ENCODE data around the gene ZMYND8. TPM values are rescaled to one million over a fixed set of nuclear protein-coding genes. Genes with fewer than 3 reads are reported as not detected.
"Not testable (repeated sequence)": the region's sequence is repeated elsewhere in the genome, so short reads cannot be mapped to it uniquely, and the experiment has no call there.

ZMYND8 gene
- total RNA-seq, 2 donors from 2014 or later = 42.7 to 50.3 TPM

DNA sequence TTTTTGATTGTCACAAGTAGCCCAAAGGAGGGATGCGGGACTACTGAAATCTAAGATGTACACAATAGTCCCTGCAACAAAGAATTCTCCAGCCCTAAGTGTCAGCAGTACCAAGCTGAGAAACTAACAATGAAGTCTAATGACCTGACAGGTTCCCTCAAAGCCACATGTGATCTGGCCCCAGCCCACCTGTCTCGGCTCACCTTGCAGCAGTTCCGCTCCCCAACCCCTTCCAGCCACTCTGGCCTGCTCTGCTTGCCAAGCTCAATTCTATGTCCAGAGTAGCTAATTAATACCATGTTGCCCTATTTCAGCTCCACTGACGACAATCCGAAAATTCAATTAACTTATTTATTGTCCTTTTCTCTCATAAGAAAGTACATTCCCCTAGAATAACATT, 72.1 kb downstream of the ZMYND8 start:
- H3K27ac Mint-ChIP-seq = peak overlapping the region; percentile 79
- ATAC-seq (no peak), DNase-seq (no peak)
- H3K27me3 Mint-ChIP-seq = no peaks in the 10 kb centered on the region
- H3K36me3 Mint-ChIP-seq (ENCODE audit: low read depth) = peaks cover 11% of the 10 kb centered on the region
- H3K4me3 Mint-ChIP-seq = no peak overlapping the region
- H3K9me3 ChIP-seq (ENCODE audit: control insufficient read depth, low read length, poor library complexity, severe bottlenecking) = no peaks in the 10 kb centered on the region
- H3K4me1 Mint-ChIP-seq = peaks cover 4% of the 10 kb centered on the region

DNA sequence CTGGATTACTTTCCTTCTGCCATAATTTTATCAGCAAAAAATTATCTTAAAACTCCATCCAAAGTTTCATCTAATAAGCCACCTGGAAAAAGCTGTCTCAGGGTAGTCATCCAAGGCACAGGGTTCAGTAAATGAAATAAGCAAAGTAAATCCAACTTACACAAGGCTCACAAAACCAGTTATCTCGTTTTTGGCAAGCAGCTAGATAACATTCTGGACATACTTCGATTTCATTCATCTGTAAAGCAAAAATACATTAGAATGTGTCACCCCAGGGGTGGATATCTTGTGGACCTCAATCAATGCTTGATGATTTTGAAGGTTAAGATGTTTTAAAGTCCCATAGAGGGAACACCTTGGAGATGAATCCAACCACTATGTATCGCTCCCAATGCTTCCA, 73.1 kb downstream of the ZMYND8 start:
- no peak overlapping the region for H3K4me3 Mint-ChIP-seq
- no peaks in the 10 kb centered on the region for H3K9me3 ChIP-seq (ENCODE audit: control insufficient read depth, low read length, poor library complexity, severe bottlenecking)
- peaks cover 11% of the 10 kb centered on the region for H3K36me3 Mint-ChIP-seq (ENCODE audit: low read depth)
- H3K27me3 Mint-ChIP-seq = no peaks in the 10 kb centered on the region
- peaks cover 4% of the 10 kb centered on the region for H3K4me1 Mint-ChIP-seq
- DNase-seq = no peak
- no peak for ATAC-seq
- H3K27ac Mint-ChIP-seq = no peak overlapping the region

DNA sequence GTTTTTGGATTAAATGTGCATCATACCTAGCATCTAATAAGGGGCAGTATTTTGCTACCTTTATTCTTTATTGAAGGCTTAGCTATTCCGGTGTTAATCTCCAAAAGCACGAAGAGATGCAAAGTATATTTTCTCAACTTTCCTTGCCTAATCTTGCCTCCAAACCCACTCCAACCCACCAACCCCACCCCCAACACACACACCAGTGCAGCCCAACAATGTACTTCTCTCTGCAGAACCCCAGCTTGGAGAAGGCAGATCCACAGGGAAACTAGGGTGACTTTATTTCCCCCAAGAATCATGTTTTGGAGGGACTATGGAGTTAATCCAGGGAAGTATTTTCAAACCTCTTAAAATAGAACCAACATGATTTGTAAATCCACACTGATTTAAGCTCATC, 73.6 kb downstream of the ZMYND8 start:
- no peak overlapping the region for H3K4me3 Mint-ChIP-seq
- H3K36me3 Mint-ChIP-seq (ENCODE audit: low read depth) = peaks cover 11% of the 10 kb centered on the region
- no peaks in the 10 kb centered on the region for H3K27me3 Mint-ChIP-seq
- DNase-seq (no peak), ATAC-seq (no peak)
- peaks cover 4% of the 10 kb centered on the region for H3K4me1 Mint-ChIP-seq
- H3K27ac Mint-ChIP-seq = no peak overlapping the region
- no peaks in the 10 kb centered on the region for H3K9me3 ChIP-seq (ENCODE audit: control insufficient read depth, low read length, poor library complexity, severe bottlenecking)

DNA sequence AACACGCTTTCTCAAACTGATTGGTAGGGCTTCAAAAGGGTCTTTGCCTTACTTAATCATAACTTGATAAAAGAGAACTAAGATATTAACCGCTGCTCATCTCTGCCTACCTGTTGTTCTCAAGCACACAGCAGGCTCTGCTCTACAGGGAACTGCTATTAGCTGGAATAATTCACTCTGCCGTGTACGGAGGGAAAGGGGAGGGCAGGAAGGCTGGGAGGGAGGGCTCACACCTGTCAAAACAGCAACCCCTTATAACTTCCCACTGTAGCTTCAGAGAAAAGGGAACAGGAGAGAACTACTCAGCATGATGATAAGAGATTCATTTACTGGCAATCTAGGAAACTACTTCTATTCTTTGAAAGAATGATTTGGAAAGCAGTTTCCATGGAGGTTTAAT, 75.1 kb downstream of the ZMYND8 start:
- H3K36me3 Mint-ChIP-seq (ENCODE audit: low read depth) = peaks cover 13% of the 10 kb centered on the region
- ATAC-seq (no peak), DNase-seq (no peak)
- peak overlapping the region; percentile 47 for H3K27ac Mint-ChIP-seq
- H3K4me1 Mint-ChIP-seq = peaks cover 4% of the 10 kb centered on the region
- H3K4me3 Mint-ChIP-seq = no peak overlapping the region
- no peaks in the 10 kb centered on the region for H3K27me3 Mint-ChIP-seq
- H3K9me3 ChIP-seq (ENCODE audit: control insufficient read depth, low read length, poor library complexity, severe bottlenecking) = no peaks in the 10 kb centered on the region

DNA sequence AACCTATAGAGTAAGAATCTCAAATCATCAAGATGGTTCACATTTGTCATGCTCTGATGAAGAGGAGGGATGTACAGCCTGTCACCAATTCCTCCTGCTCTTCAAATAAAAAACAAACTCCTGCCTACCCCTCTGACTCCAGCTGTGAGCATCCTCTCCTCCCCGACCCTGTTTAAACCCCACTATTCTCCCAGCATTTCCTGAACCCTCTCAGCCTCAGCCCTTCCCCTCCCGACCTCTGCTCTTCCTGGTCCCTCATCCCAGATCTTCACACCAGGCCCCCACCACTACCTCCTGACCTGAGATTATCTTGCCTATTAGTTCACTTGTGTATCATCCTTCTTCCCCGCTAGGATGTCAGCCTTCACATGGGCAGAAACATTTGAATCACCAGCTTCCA, 75.8 kb downstream of the ZMYND8 start:
- no peak for DNase-seq
- Mint-ChIP-seq H3K27me3 (no peaks in the 10 kb centered on the region), H3K36me3 (ENCODE audit: low read depth) (peaks cover 13% of the 10 kb centered on the region), H3K4me1 (peaks cover 4% of the 10 kb centered on the region), H3K27ac (peak overlapping the region; percentile 47), H3K4me3 (no peak overlapping the region)
- H3K9me3 ChIP-seq (ENCODE audit: control insufficient read depth, low read length, poor library complexity, severe bottlenecking) = no peaks in the 10 kb centered on the region
- no peak for ATAC-seq

DNA sequence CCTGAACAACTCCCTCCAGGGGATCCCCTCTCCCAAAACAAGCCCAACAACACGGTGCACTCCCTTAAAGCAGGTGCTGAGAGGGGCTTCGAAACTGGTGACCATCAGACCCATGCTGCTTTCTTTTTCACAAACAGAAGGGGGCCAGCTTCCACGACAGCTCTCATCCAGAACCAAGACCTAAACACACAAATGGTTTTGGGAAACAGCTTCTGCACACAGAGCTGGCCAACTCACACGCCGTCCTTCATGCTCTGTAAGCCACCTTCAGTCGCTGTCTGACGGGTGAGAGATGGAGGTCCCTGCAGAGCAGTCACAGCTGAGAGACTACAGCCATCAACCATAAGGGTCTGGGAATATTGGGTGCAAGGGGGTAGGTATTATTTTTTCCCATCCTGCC, 76.3 kb downstream of the ZMYND8 start:
- Mint-ChIP-seq H3K36me3 (ENCODE audit: low read depth) (peaks cover 13% of the 10 kb centered on the region), H3K4me3 (no peak overlapping the region), H3K27ac (peak overlapping the region; percentile 47), H3K27me3 (no peaks in the 10 kb centered on the region), H3K4me1 (peaks cover 4% of the 10 kb centered on the region)
- no peak for ATAC-seq
- DNase-seq = no peak
- H3K9me3 ChIP-seq (ENCODE audit: control insufficient read depth, low read length, poor library complexity, severe bottlenecking) = no peaks in the 10 kb centered on the region

DNA sequence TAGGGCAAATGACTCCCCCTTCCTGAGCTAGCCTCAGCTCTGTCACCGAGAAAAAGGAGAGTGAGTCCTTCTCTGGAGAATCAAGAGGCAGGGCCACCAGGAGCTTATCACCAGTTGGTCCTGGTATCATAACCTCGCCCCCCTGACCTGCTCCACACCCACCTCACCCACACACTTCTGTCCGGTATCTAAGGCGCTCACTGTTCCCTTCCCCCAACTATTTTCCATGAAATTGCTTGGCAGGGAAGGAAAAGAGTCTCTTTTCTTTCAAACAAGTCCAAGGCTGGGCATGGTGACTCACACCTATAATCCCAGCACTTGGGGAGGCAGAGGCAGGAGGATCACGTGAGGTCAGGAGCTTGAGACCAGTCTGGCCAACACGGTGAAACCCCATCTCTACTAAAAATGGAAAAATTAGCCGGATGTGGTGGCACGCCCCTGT, 77.6 kb downstream of the ZMYND8 start:
- Mint-ChIP-seq H3K27ac (no peak overlapping the region), H3K36me3 (ENCODE audit: low read depth) (peaks cover 13% of the 10 kb centered on the region)
- ATAC-seq = no peak

DNA sequence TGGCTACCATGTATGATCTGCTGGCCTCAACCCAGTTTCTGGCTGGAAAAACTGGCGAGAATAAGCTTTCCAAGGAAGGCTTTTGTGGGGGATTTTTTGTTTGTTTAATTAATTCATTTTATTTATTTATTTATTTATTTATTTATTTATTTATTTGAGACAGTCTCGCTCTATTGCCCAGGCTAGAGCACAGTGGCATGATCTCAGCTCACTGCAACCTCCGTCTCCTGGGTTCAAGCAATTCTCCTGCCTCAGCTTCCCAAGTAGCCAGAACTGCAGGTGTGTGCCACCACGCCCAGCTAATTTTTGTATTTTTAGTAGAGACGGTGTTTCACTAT, 79.0 kb downstream of the ZMYND8 start:
- DNase-seq; H3K27me3 Mint-ChIP-seq; H3K27ac Mint-ChIP-seq; H3K9me3 ChIP-seq (ENCODE audit: control insufficient read depth, low read length, poor library complexity, severe bottlenecking); ATAC-seq; H3K4me3 Mint-ChIP-seq: not testable (repeated sequence)
- H3K36me3 Mint-ChIP-seq (ENCODE audit: low read depth) = peaks cover 11% of the 10 kb centered on the region
- H3K4me1 Mint-ChIP-seq = peaks cover 12% of the 10 kb centered on the region

More for the DNA sequence above, 77.6 kb downstream of the ZMYND8 start:
- Mint-ChIP-seq H3K27me3 (no peaks in the 10 kb centered on the region), H3K4me1 (peaks cover 10% of the 10 kb centered on the region), H3K4me3 (no peak overlapping the region)
- DNase-seq = no peak
- no peaks in the 10 kb centered on the region for H3K9me3 ChIP-seq (ENCODE audit: control insufficient read depth, low read length, poor library complexity, severe bottlenecking)

DNA sequence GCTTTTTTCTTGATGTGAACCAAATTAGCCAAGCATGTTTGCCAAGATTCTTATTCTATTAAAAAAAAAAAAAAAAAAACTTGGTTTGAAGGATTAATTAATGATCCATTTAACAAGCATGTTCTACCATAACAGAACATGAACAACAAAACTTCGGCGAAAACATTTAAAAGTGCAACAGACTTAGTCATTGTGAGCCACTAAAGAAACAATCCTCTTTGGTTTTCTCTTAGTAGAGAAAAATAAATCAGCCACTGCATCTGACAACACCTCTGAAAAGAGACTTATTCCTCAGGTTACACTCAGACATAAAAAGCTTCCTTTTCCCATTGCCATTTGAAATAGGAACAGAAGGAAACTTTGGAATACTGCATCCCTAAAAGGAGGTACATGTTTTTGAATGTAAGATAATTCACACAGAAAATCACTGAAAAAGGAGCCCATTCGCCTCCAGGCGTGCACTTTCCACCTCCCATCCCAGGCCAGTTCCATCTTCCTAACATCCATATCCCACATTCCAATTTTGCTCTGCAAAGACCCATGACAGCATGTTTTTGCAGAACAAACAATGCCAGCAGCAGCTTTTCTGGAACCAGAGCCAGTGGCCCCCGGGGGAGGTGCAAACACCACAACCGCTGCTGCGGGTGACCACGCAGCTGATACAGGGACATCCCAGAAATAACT, 79.5 kb downstream of the ZMYND8 start:
- no peaks in the 10 kb centered on the region for H3K27me3 Mint-ChIP-seq
- peaks cover 12% of the 10 kb centered on the region for H3K4me1 Mint-ChIP-seq
- H3K27ac Mint-ChIP-seq = no peak overlapping the region
- H3K4me3 Mint-ChIP-seq = no peak overlapping the region
- no peaks in the 10 kb centered on the region for H3K9me3 ChIP-seq (ENCODE audit: control insufficient read depth, low read length, poor library complexity, severe bottlenecking)
- no peak for ATAC-seq
- H3K36me3 Mint-ChIP-seq (ENCODE audit: low read depth) = peaks cover 11% of the 10 kb centered on the region
- no peak for DNase-seq

DNA sequence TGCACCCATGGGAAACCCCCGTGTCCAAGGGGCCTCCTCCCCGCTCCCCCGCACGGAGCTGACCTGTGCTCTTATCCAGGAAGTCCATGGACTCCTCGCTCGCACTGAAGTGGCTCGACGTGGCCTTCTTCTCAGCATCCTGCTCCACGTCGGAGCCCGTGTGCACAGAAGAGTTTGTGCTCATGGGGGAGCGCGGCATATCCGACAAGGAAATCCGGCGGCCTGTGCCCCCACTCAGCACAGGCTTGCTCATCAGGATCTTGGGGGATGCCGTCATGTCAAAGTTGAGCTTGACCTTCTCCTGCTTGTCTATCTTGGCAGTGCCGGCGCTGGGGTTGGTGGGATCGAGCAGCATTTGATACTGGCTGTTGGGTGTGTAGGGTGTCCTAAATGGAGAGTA, 80.2 kb downstream of the ZMYND8 start:
- DNase-seq (no peak), ATAC-seq (no peak)
- H3K27ac Mint-ChIP-seq = no peak overlapping the region
- H3K9me3 ChIP-seq (ENCODE audit: control insufficient read depth, low read length, poor library complexity, severe bottlenecking) = no peaks in the 10 kb centered on the region
- H3K36me3 Mint-ChIP-seq (ENCODE audit: low read depth) = peaks cover 6% of the 10 kb centered on the region
- no peak overlapping the region for H3K4me3 Mint-ChIP-seq
- no peaks in the 10 kb centered on the region for H3K27me3 Mint-ChIP-seq
- H3K4me1 Mint-ChIP-seq = peaks cover 12% of the 10 kb centered on the region

DNA sequence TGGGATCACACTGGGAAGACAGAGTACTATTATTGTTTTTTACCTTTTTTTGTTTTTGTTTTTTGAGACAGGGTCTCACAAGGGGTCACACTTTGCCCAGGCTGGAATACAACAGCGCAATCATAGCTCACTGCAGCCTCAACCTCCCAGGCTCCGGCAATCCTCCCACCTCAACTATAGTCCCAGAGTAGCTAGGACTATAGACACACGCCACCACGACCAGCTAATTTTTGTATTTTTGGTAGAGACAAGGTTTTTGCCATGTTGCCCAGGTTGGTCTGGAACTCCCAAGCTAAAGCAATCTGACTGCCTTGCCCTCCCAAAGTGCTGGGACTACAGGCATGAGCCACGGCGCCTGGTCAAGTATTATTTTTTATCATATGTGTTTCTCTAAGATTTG, 81.0 kb downstream of the ZMYND8 start:
- Mint-ChIP-seq H3K27me3 (no peaks in the 10 kb centered on the region), H3K4me1 (peaks cover 10% of the 10 kb centered on the region), H3K27ac (no peak overlapping the region), H3K4me3 (no peak overlapping the region), H3K36me3 (ENCODE audit: low read depth) (peaks cover 2% of the 10 kb centered on the region)
- DNase-seq (no peak), ATAC-seq (no peak)
- H3K9me3 ChIP-seq (ENCODE audit: control insufficient read depth, low read length, poor library complexity, severe bottlenecking) = no peaks in the 10 kb centered on the region

DNA sequence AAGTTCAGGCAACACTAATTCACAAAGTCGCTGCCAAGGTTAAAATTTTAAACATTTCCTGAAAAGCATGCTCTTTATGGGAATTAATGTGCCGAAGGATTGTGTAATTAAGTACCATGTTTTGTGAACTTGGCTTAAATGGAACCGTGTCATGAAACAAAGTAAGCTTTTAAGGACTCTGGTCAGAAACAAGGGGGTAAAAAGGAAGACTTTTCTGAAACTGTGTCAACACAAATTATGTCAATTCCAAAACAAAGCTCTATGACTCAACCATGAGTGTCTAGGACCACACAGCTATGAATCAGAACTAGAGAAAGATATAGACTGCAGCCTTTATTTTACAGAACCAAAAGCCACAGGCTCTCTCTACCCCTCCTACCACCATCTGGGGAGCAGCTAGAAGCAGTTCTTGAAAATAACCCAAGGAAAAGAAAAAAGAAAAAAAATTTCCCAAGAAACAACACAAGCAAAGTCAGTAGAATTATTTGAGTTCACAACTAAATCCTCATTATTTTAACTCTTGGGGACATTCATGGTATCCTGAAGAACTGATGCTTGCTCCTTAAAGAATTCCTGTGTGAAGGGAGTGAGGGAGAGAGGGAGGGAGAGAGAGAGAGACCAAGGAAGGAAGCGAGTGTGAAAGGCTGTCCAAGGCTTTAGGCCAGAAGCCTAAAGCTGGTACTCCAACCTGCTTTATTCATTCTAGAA, 81.9 kb downstream of the ZMYND8 start:
- H3K4me1 Mint-ChIP-seq = peaks cover 12% of the 10 kb centered on the region
- H3K36me3 Mint-ChIP-seq (ENCODE audit: low read depth) = peaks cover 2% of the 10 kb centered on the region
- H3K4me3 Mint-ChIP-seq = no peak overlapping the region
- peak overlapping the region; percentile 84 for H3K27ac Mint-ChIP-seq
- ATAC-seq = peak; percentile 65
- DNase-seq = no peak
- H3K27me3 Mint-ChIP-seq = no peaks in the 10 kb centered on the region
- H3K9me3 ChIP-seq (ENCODE audit: control insufficient read depth, low read length, poor library complexity, severe bottlenecking) = no peaks in the 10 kb centered on the region

DNA sequence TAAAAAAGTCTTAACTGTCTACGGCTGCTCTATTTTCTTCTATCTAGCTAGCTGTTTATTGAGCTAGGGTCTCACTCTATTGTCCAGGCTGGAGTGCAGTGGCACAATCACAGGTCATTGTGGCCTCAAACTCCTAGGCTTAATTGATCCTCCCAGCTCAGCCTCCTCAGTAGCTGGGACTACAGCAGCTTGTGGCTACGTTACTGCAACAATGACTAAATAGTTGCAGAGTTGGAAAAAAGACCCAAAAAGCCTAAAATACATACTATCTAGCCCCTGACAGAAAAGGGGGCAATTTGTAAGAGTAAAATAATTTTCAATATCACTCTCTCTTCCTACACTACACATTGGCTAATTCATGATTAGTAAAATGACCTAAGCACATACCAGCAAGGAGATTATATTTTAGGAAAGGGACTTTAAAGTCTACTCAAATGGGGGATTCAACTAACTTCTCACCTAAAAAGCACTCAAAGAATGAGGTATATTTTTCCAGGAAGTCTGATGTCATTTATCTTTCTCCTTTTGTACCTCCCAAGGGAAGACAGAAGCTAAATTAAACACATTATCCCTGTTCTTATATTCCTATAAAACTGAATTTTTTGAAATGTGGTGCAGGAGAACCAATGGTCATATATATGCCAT, 82.8 kb downstream of the ZMYND8 start:
- Mint-ChIP-seq H3K27me3 (no peaks in the 10 kb centered on the region), H3K27ac (peak overlapping the region; percentile 84), H3K36me3 (ENCODE audit: low read depth) (peaks cover 2% of the 10 kb centered on the region), H3K4me1 (peaks cover 12% of the 10 kb centered on the region), H3K4me3 (no peak overlapping the region)
- DNase-seq = no peak
- no peaks in the 10 kb centered on the region for H3K9me3 ChIP-seq (ENCODE audit: control insufficient read depth, low read length, poor library complexity, severe bottlenecking)
- ATAC-seq = no peak

Measured in T-helper 17 cell (primary cell).